Medulla oblongata (tissue), 1 donor: ENCODE data around the gene SNAPIN.

Experiments
- DNase-seq: peaks from one replicate; pipeline ENCODE4 v3.0.0-alpha.2; 2015; ENCODE audit errors: extremely low spot score

SNAPIN gene, protein sequence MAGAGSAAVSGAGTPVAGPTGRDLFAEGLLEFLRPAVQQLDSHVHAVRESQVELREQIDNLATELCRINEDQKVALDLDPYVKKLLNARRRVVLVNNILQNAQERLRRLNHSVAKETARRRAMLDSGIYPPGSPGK

DNA sequence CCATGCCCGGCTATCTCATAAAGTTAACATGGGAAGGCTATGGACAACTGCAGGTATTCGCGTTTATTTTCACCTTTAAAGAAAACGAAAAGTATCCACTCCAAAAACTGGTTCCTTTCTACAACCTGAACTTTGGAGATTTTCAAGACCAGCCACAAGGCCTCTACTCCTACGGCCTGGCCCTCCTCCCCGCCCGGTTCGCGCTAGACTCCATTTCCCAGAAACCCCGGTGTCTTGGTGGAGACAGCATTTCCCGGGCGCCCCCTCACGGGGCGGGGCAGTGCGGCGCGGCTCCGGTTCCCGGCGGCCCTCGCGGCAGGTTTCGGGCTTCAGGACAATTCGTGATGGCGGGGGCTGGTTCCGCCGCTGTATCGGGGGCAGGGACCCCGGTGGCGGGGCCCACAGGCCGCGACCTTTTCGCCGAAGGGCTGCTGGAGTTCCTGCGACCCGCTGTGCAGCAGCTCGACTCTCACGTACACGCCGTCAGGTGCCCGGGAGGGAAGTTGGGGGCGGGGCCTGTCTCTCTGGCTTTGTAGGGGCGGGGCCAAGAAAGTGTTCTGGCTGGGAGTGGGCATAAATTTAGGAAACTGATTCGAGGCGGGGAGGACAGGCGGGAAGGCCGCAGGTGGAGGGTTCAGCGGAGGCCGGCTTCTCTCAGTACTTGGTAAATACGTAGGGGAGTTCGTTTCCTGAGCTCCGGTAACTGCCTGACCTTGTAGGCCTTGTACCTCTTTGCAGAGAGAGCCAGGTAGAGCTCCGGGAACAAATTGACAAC is at the start of gene SNAPIN:
Gene SNAPIN (plus strand): TSS at position 304 of the 775 bp plus-strand sequence. CDS start 41 bp downstream, at position 345.
- peak; percentile 93 for DNase-seq

DNA sequence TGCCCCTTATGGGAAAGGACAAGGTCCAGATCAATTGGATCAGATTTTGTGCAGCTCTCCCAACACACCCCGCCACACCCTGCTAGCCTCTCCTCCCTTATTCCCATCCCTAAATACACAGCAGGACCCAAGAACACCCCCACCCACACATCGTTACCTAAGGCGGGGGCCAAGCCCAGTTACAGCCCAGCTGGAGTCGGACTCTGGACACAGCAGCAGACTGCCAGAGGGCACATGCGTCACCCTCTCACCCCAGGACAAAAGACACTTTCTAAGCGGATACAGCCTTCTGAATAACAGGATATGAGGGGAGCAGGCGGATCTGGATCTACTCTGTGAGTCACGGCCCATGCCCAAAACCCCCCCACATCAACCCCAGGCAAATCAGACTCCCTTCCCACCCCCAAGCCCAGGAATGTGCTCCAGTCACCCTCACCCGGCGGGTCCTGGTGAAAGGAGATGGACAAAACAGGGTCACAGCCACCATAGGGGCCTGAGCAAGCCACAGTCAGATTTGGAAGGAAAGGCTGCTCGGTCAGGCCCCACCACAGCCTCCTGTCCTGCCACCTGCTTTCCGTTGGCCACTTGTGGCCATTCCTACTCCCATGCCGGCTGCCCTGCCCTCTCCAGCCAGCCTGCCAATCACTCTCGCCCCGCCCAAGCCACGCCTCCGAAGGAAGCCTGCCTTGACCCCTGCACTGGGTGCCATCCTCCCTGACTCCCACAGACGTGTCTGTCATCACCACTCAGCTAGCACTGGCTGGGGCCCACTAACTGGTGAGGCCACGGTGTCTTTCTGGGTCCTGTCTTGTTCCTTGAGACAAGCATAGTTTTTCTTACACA is 49.5 kb upstream of the SNAPIN start:
- DNase-seq, result peak; percentile 82

DNA sequence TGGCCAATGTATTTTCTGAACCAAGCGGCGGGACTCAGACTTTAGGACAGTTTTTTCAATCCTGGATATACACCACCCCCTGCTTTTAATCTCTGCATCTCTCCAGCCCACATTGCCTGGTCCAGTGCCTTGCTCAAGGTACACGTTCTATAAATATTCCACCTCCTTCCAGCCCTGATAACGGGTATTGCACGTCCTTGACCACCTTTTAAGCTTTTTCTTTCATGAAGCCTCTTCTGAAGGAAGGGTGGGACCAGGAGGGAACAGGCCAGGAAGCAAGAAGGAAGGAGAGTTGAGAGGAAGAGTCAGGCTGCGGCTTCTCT is 49.0 kb upstream of the SNAPIN start:
- DNase-seq, result no peak

DNA sequence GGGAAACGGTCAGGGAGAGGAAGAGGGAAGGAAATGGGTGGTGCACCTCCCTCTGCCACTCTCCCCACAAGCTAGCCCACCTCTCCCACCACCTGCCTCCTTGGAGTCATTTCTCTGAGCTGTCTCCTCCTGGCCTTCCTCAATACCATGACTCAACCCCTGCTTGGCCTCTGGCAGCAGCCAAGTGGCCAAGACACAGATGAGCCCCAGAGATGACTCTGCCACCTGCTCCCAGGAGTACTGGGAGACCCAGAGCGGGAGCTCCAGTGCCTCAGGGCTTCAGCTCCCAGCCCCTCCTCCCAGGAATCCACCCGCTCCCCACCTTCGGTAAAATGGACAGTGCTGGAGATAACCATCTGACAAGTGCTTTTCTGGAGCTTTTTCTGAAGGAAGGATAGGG is 48.2 kb upstream of the SNAPIN start:
- no peak for DNase-seq

DNA sequence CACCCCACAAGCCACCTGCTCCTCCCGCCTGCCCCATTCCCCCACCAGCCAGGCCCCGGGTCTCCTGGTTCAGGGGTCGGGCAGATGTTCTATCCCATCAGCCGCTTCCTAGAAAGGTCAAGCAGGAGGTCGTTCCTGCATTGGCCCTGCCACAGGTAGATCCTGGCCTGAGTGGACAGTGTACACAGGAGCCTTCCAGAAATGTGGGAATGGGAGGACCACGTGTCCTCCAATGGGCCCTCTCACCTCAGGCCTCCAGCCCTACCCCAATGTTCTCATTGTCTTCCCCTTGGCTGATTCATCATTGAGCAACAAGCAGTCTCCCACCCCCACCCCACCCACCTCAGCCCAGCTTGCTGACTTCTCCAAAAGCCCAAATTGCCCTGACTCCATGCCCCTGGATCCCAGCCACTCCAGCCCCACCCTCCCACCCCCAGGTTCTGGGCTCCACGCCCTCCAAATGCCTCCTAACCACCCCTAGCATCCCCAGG is 47.6 kb upstream of the SNAPIN start:
- no peak for DNase-seq

DNA sequence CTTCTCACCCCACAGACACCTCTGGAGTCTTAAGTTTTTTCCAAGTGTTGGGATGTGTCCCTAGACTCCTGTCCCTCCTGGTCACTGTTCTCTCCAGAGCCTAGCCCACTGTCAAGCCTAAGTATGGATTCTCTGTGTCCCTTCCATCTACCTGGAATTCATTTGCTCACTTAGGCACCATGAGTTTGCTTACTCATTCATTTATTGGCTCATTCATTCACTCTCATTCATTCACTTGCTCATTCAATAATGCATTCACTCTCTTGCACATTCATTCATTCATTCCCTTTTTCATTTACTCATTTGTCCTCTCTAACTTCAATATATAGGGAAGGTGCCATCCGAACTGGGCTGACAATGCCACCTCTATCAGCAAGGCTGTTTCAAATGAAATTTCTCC is 47.1 kb upstream of the SNAPIN start:
- DNase-seq, result no peak

DNA sequence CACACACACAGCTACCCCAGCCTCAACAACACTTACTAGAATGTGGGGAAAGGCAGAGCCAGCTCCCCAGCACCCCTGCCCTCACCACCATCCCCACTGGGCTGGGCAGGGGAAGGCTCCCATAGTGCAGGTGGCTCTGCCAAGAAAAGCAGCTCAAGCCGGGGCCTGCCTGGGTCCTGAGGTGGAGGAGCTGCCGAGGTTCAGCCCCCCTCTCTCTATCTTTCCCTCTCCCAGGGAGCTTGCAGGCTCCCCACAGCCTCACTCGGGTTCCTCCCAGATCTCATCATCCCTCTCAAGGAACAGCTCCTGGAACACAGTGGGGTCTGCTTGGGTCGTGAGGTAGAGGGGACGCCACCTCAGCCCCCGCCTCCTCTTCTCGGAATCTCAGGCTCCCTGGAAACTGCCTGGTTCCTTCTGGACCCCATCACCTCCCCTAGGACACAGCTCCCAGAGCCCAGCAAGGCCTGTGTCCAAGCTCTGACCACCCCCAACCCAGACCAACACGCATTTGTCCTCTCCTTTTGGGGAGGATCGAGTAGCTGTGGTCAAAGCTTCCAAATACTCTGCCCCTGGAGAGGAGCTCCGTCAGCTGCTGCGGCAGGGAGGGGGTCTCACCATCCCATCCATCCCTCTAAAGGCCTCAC is 46.3 kb upstream of the SNAPIN start:
- peak; percentile 23 for DNase-seq

DNA sequence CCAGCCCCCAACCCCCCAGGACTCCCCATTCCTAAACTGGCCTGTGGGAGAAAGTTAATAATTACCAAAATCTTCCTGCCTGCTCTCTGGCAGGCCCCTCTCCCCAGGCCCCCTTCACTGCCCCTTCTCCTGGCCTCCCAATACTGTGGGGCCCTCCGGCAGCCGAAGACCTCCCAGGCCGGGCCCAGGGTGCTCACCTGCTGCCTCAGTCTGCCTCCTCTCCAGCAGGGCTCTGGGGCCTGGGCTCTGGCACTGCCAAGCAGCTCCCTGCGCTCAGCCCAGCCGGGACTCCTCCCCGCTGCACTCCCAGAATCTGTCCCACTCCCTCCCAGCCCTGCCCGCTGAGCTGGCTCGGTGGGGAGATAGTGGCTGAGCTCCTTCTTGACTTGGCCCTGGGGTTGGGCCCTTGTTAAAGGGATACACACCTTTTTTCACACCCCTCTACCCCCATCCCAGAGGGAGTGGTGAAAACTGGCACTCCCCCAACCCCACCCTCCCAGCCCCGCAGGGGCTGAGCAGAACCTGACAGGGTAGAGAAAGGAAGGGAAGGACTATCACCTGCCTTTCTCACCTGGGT is 45.7 kb upstream of the SNAPIN start, which contains the start of gene S100A16:
Gene S100A16 (minus strand): TSS at position 383 of the 577 bp plus-strand sequence. CDS start 4,986 bp downstream, outside the sequence.
- DNase-seq, result peak; percentile 60

DNA sequence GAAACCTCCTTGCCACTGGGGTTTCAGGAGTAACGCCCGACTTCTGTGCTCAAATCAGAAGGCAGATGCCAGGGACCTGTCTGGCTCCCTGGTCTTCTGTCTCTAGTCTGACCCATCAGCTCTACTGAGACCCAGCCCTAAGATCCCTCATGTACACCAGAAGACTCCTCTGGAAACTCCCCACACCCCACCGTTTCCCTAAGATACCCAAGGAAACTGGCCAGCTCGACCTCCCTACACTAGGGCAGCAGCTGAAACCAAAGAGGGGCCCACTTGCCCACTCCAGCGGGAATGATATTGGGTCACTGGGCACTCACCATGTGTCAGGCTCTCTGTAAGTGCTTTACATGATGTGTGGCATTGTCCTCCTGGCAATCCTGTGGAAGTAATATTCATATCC is 45.1 kb upstream of the SNAPIN start:
- no peak for DNase-seq

DNA sequence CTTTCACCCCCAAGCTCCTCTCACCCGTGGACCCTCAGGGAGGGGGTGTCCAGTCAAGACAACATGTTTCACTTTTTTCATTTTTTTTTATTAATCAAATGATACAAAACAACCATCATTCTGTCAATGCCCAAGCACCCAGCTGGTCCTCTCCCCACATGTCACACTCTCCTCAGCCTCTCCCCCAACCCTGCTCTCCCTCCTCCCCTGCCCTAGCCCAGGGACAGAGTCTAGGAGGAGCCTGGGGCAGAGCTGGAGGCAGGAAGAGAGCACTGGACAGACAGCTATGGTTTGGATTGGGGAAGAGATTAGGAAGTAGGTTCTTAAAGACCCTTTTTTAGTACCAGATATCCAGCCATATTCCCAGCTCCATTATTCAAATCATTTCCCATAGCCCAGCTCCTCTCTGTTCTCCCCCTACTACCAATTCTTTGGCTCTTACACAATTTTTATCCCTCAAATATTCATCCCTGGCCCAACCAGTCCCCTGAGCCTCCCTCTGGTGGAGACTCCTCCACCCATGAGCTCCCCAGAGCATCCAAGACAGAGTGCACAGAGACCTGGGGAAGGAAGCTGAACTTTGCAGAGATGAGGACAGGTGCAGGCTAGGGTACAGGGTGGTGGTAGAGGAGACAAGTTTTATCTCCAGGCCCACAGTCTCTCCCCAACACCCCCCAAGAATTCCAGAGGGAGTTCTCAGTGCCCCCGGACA is 44.2 kb upstream of the SNAPIN start:
- no peak for DNase-seq

DNA sequence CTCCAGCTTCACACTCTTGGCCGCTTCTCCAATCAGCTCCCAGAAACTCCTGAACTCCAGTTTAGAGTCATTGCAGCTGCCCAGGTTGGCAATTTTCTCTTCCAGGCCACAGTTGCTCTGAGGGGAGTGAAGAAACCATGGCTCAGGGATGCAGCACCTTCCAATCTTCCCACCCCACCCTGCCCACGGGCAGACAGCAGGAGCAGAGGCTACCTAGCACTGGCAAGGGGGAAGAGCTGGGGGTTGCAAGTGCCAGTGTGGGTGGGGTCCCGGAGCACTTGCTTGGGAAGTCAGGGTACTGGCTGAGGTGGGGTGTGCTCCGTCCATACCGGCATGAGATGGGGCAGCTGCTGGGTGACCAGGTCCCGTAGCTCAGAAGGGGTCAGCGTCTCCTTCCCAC is 43.6 kb upstream of the SNAPIN start:
- DNase-seq, result no peak

DNA sequence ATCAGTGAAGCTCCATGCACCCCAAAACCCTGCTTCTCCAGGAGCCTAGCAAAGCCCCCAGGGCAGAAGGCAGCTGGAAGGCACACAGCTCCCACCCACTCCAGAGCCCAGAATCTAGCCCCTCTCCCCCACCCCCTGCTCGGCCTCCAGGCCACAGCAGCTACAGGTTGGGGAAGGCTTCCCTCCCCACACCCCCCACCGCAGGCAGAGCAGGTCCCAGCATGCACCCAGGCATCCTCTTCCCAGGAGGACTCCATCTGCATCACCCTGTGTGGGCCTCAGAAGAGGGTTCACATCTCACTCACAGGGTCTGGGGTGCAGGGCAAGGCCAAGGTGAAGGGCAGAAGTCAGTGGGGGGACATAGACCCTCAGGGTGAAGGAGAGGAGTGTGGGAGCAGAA is 43.1 kb upstream of the SNAPIN start:
- DNase-seq, result no peak

DNA sequence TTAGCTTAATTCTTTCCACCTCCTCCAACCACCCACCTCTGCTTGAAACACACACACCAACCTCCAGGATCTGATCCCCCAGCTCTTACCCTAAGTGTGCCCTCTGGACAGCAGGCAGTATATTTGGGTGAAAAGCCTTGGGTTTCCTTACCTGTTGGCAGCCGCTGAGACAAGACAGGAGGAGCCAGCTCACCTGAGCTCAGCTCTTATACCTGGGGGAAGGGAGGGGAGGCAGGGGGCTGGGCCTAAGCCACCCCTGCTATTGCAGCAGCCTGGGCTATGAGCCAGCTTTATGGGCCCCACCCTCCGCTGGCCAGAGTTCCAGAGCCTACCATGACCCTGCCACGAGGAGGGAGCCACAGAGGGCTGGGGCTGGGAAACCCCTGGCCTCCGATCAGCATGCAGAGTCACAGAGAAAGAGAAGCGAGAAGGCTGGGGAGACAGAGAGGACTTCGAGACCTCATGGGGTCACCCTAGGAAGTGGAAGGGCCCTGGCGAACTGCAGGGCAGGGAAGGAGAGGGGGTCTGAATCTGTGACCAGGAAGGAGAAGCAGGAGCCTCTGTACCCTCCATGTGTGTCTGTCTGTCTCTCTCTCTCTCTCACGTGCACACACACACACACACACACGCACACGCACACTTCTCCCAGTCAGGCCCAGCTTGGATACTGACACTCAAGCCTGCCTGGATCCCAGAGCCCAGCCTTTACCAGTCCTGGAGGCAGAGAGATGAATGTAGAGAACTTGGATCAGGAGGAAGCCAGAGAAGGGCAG is 42.2 kb upstream of the SNAPIN start, which contains the start of gene S100A14:
Gene S100A14 (minus strand): TSS at position 182 of the 773 bp plus-strand sequence. CDS start 467 bp downstream, outside the sequence.
- no peak for DNase-seq

DNA sequence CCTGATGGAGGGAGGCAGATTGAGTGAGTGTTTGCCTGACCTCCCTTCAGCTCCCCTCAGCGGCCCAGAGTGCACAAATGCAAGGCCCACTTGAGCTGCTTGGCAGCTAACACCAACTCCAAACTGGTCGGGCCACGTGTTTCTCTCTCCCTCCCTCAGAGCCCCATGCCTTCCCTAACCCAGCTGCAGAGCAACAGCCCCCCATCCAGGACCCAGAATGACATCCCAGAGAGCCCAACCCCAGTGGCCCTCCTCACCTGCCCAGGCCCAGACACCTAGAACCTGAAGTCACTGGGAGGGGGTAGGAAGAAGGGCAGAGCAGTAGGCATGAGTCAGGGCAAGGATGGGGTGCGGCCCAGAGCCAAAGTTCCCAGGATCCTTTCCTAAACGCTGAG is 41.6 kb upstream of the SNAPIN start:
- no peak for DNase-seq

DNA sequence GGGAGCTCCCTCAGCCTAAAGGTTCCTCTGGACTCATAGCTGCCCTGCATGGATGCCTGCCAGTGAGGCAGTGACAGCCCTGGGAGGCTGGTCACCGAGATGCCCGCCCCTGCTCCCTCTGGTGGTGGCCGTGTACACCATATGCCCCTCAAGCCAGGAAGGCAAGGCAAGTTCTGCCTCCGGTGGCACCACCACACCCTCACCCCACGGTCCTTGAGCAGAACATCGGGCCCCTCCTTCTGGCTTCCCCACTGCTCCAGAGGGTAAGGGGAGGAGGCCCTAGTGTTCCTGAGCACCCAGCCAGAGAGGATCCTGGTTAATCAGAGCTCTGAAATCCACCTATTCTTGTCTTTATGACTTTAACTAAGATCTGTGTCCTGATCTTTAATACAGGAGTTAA is 40.8 kb upstream of the SNAPIN start:
- DNase-seq, result no peak

DNA sequence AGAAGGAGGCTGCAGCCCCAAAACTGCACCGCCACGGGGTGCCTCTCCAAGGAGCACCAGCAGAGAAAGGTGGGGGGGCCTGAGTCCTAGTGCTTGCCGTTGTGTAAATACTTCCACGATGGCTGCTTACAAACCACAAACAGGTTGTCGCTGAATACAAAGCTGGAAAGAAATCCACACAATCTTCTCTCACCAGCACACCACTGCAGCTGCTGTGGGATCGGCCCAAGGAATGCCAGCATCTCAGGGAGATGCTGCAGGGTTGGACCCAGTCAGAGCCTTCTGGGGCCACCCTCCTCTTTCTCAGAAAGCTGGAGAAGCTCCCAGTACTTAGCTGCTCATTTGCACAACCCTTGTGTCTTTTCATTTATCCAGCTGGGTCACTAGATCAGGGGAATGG is 39.3 kb upstream of the SNAPIN start:
- no peak for DNase-seq

DNA sequence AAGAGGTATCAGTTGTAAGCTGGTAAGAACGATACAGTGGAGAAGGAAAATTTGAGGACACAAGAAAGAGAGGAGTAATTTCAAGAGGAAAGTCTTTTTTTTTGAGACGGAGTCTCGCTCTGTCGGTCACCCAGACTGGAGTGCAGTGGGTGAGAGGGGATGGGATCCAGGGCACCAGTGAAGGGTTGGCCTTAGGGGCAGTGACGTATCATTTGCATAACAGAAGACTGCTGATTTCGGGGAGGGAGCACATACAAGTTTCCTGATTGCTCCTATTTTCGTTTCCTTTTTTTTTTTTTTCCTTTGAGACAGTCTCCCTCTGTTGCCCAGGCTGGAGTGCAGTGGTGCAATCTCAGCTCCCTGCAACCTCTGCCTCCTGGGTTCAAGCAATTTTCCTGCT is 35.4 kb upstream of the SNAPIN start:
- DNase-seq, result no peak

DNA sequence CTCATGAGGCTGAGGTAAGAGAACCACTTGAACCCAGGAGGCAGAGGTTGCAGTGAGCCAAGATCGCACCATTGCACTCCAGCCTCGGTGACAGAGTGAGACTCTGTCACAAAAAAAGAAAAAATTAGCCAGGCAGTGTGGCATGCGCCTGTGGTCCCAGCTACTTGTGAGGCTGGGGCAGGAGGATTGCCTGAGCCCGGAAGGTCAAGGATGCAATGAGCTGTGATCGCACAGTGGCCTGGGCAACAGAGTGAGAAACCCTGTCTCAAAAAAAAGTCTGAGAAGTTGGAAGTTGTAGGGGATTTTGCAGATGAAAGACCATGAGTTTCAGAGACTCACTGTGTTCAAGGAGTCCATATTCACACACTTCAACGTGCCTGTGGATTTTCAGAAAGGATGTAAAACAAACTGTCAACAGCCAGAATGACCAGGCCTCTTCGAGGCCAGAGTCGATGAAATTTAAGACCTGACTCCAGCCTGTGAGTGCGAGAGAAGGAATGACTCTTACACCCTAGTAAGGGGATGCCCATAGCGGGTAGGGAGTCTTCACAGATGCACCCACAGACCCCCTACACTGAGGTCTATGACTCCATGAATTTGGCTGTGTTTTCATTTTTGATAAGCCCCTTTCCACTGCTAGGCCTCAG is 33.4 kb upstream of the SNAPIN start:
- no peak for DNase-seq

DNA sequence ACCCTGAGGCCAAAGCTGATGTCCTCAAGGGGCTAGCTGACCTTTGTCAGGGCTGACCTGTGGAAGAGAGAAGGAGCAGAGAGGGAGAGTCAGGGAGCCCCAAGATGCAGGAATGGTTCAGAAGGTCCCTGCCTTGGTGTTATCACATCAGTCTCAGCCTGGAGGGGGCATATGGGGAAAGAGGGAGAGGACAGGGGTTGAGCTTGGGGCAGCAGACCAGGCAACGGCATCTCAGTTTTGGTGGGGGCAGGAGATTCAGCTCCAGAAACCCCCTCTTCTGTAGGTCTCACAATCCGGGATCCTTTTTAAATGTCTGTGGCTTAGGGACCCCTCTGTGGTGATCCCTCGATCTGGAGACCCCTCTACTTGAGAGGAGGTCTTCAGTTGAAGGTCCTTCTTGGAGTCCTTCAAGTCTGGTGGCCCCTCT is 32.0 kb upstream of the SNAPIN start:
- no peak for DNase-seq
